Naive thymus-derived CD8-positive, alpha-beta T cell (primary cell): Measurements from ENCODE around the gene LTBR. TPM values are rescaled to one million over a fixed set of nuclear protein-coding genes. Genes with fewer than 3 reads are reported as not detected.
A peak's percentile ranks its signal among the peaks of the same experiment; 100 is the strongest.
"Not testable (repeated sequence)": the region's sequence is repeated elsewhere in the genome, so short reads cannot be mapped to it uniquely, and the experiment has no call there.

ENCODE experiments used
- ATAC-seq, 2 donors: fragments of 150-1000 bp; cut with Tn5 transposase in 1 of 2; sonication (Bioruptor Pico), chemical (Tn5 transposase) in 1 of 2; 1 replicate in 1 of 2; 2 replicates in 1 of 2; pipeline ENCODE4 v1.10.0; 2021; ENCODE audit warnings: mild to moderate bottlenecking in 2 of 2, moderate library complexity in 2 of 2
- POLR2A ChIA-PET: fragments of 350-600 bp; sonication (Branson Sonifier 250); formaldehyde crosslinking; loops from one replicate; lab custom pipeline; 2021; ENCODE audit warnings: antibody characterized with exemption; lab: Charles Lee
- DNase-seq, 10 donors: peaks; one replicate each; pipeline versions ENCODE4 v3.0.0 to v3.0.0-alpha.2; 2020 to 2022
- H3K27ac Mint-ChIP-seq, 10 donors: one replicate each; pipeline ENCODE4 v1.8.0; 2020 to 2022; ENCODE audit warnings: mild to moderate bottlenecking in 10 of 10, mixed read lengths in 10 of 10, moderate library complexity in 4 of 10, inconsistent platforms in 1 of 10
- H3K27me3 Mint-ChIP-seq, 5 donors: one replicate each; pipeline ENCODE4 v1.8.0; 2021 to 2022; ENCODE audit warnings: mixed read lengths in 5 of 5
- H3K36me3 Mint-ChIP-seq, 3 donors: one replicate each; pipeline ENCODE4 v1.8.0; 2020 to 2022; ENCODE audit warnings: mixed read lengths in 3 of 3, mild to moderate bottlenecking in 2 of 3, inconsistent platforms in 1 of 3
- H3K4me1 Mint-ChIP-seq, 4 donors: one replicate each; pipeline ENCODE4 v1.8.0; 2021 to 2022; ENCODE audit warnings: mixed read lengths in 4 of 4
- H3K4me3 Mint-ChIP-seq, 10 donors: one replicate each; pipeline ENCODE4 v1.8.0; 2020 to 2022; ENCODE audit warnings: mild to moderate bottlenecking in 10 of 10, mixed read lengths in 10 of 10, moderate library complexity in 6 of 10, inconsistent platforms in 1 of 10
- H3K9me3 Mint-ChIP-seq, 9 donors: one replicate each; pipeline ENCODE4 v1.8.0; 2020 to 2022; ENCODE audit warnings: mixed read lengths in 9 of 9, mild to moderate bottlenecking in 3 of 9, inconsistent platforms in 1 of 9, moderate library complexity in 1 of 9
- polyA plus RNA-seq, 3 donors: library from polyadenylated mRNA; unstranded; fragments of 300-500 nt; fragmentation: Illumina TruSeq; gene quantifications; one replicate each; pipeline ENCODE4 v1.2.3, GENCODE V29; 2021
- total RNA-seq, 8 experiments: library from RNA in 2 of 8; stranded (reverse) in 2 of 8; gene quantifications; one replicate each; pipeline ENCODE4 v1.2.3 and lab custom pipeline; 2021 to 2026

LTBR gene
- total RNA-seq (under 1 TPM; 0.91 to 0.93 TPM), polyA plus RNA-seq (under 1 TPM in 1 of 3 donors, not detected in 2; 0.23 TPM), total RNA-seq (lab: John Stamatoyannopoulos, UW) (0 to 0.59 (median 0.07) reads per million in 6 experiments)

DNA sequence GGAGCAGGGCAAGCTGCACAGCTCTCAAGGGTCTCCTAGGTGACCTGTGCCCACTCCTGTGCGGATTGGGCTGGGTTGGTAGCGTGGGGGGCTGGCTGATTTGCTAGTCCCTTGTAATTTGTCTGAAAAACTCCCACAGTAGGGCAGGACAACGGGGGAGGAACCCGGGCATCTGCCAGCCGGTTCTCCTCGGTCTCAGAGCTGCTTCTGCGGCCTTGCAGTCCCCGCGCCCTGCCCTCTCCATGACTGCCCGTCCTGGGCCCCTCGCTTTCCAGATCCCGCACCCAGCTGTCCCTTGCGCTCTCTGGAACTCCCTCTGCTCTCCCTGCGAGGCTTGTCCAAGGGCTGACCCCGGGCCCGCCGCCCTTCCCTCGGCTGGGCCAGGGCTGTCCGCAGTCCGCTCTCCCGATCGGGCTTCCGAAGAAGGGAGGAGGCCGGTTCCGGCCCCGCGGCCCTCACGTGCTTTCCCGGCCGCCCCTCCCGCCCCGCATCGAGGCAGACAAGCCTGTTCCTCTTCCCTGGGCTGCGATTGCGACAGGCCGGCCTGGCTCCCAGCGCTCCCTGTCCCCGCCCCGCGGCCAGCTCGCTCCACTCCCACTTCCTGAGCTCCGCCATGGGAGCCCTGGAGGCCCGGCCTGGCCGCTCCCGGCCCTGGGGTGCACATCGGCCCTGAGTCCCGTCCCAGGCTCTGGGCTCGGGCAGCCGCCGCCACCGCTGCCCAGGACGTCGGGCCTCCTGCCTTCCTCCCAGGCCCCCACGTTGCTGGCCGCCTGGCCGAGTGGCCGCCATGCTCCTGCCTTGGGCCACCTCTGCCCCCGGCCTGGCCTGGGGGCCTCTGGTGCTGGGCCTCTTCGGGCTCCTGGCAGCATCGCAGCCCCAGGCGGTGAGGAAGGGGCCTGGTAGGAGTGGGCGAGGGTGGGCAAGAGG lies at the start of gene LTBR:
TSS of gene LTBR (plus strand) at position 591 of the 927 bp plus-strand sequence. CDS start at position 788, 197 bp downstream.
- Mint-ChIP-seq H3K27ac (peak within 1 kb of the TSS in 5 of 10 donors; percentile 37 to 83 (median 71)), H3K27me3 (peaks cover 6 to 17% (median 9%) of the 10 kb centered on the region in 5 donors), H3K9me3 (no peaks in the 10 kb centered on the region), H3K36me3 (peaks cover 0 to 4% (median 0%) of the 10 kb centered on the region in 3 donors), H3K4me1 (peaks cover 6 to 13% (median 9%) of the 10 kb centered on the region in 4 donors), H3K4me3 (peak within 1 kb of the TSS; percentile 9 to 77 (median 52))
- peak; percentile 10 to 71 for ATAC-seq
- POLR2A ChIA-PET: interaction anchor here (2.7 kb wide), 1 partner anchor 49 kb away, joined by 12 read pairs; no protein-coding TSS in a partner anchor
- DNase-seq: peak in 2 of 10 donors; percentile 9 to 18

DNA sequence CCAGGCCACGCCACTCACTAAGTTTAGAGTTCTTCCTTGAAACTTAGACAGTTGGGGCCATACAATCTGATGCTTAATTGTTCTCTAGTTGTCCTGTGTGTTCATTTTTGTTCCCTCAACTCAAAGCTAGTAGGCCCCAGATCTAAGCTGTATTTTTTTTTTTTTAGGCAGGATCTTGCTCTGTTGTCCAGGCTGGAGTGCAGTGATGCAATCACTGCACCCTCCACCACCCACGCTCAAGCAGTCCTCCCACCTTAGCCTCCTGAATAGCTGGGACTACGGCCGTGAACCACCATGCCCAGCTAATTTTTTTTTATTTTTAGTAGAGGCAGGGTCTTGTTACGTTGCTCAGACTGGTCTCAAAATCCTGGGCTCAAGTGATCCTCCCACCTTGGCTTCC lies 49.6 kb upstream of the LTBR start:
- ATAC-seq (no peak), DNase-seq (no peak)
- Mint-ChIP-seq H3K27ac (peak overlapping the region in 3 of 10 donors; percentile 81 to 98 (median 93)), H3K4me1 (peaks cover 38 to 68% (median 55%) of the 10 kb centered on the region in 4 donors), H3K36me3 (peaks cover 0 to 52% (median 21%) of the 10 kb centered on the region in 3 donors), H3K9me3 (no peaks in the 10 kb centered on the region), H3K27me3 (peaks cover 0 to 3% (median 0%) of the 10 kb centered on the region in 5 donors), H3K4me3 (peak overlapping the region in 6 of 10 donors; percentile 39 to 90 (median 75))
- POLR2A ChIA-PET: interaction anchor here (0.8 to 17.3 kb wide), 16 partner anchors 9 to 223 kb away, joined by 3 to 358 read pairs (median 26); partner anchors contain the start of genes CD27, GAPDH, LTBR and TAPBPL

DNA sequence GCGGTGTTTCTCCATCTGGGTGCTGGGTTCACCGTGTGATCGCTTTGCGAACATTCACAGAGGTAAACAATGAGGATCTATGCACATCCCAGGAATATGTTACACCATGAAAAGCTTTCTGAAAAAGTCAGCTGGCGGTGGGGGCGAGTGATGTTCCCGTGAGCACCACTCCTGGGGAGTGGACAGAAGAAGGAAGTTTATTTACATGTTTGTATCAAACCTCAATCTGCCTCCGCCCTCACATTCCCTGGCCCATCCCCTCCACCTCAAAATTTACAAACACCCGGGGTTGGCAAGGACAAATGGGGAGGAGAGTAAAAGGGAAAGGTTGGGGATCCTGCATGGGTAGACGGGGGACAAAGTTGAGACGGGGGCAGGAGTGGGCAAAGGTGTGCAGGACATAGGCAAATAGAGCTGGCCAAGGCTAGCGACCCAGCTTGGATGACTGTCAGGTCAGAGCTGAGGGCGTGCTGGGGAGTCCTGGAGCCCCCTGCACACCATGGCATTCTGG lies 49.0 kb upstream of the LTBR start:
- H3K27me3 Mint-ChIP-seq: peaks cover 0 to 3% (median 0%) of the 10 kb centered on the region in 5 donors
- no peaks in the 10 kb centered on the region for H3K9me3 Mint-ChIP-seq
- DNase-seq (no peak), ATAC-seq (no peak)
- POLR2A ChIA-PET: interaction anchor here (0.8 to 17.3 kb wide), 21 partner anchors 9 to 222 kb away, joined by 3 to 358 read pairs (median 13); partner anchors contain the start of genes CD27, GAPDH, LTBR and MRPL51
- H3K4me3 Mint-ChIP-seq: no peak overlapping the region
- H3K27ac Mint-ChIP-seq: peak overlapping the region in 1 of 10 donors; percentile 81
- peaks cover 38 to 64% (median 55%) of the 10 kb centered on the region in 4 donors for H3K4me1 Mint-ChIP-seq
- peaks cover 0 to 48% (median 21%) of the 10 kb centered on the region in 3 donors for H3K36me3 Mint-ChIP-seq

DNA sequence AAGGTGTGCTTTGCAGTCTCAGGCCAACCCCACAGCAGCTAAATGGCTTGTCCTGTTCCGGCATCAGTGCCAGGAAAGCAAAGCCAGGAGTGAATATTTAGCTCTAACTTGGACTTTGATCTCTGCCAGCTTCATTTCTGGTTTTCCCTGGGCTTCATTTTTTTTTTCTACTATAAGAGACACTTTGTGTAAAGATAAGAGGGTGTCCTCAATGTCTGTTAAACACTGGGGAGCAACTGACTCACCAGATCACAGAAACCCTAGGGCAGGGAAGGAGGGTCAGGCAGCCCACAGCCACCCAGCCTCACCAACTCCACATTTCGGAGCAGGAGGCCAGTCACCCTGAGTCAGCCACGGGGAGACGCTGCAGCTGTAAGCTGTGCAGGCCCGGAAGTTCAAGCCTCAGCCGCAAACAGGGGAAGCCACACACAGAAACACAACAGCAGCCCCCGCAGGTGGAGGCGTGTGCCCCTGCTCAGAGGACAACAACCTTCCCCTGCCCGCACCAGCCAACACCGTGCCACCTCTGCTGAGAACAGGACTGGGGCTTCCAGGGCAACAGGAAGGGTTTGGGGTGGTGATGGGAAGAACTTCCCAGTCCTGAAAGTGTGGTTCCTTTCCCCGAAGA lies 48.4 kb upstream of the LTBR start:
- DNase-seq: peak; percentile 64 to 93 (median 80)
- Mint-ChIP-seq H3K4me1 (peaks cover 36 to 59% (median 52%) of the 10 kb centered on the region in 4 donors), H3K4me3 (no peak overlapping the region), H3K27me3 (peaks cover 0 to 3% (median 0%) of the 10 kb centered on the region in 5 donors), H3K36me3 (peaks cover 0 to 42% (median 19%) of the 10 kb centered on the region in 3 donors), H3K9me3 (no peaks in the 10 kb centered on the region), H3K27ac (peak overlapping the region in 1 of 10 donors; percentile 81)
- ATAC-seq: peak; percentile 74 to 80
- POLR2A ChIA-PET: interaction anchor here (0.8 to 17.3 kb wide), 23 partner anchors 9 to 270 kb away, joined by 3 to 358 read pairs (median 12); partner anchors contain the start of genes CD27, GAPDH, LTBR and MRPL51

DNA sequence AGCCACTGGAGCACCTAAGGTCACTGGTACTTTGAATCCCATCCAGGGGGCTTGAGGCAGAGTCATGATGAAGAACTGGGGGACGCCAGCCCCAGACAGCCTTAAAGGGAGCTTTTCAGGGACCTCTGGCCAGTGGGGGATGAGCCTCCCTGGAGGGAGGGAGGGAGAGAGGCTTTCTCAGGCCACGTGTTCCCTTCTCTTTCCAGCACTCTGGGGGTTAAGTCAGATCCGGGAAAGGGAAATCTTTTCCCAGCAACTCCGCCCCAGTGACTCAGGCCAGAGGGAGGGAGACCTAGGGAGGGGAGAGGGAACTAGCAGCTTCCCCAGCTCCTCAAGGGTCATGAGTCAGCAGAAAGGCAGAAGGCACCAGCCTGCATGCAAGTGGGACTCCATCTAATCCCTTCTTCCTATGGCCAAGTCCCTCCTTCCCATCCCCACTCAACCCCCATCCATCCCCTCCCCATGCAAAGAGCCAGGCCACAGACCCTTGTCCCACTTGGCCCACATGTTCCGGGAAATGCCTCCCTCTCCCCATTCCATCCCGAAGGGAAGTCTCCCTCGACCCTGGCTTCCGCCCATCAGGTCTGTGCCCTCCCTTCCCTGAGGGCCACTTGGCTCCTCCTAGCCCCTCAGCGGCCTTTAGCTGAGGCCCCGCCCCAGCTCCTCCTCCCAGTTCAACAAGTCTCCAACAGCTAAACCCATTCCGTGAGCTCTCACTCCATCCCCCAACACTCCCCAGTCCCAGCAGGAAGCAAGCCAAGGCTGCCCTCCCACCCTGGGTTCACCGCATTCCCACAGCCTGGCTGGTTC lies 47.7 kb upstream of the LTBR start:
- Mint-ChIP-seq H3K4me1 (peaks cover 35 to 52% (median 48%) of the 10 kb centered on the region in 4 donors), H3K9me3 (no peaks in the 10 kb centered on the region), H3K4me3 (no peak overlapping the region), H3K36me3 (peaks cover 0 to 37% (median 14%) of the 10 kb centered on the region in 3 donors), H3K27ac (peak overlapping the region in 1 of 10 donors; percentile 81), H3K27me3 (peaks cover 0 to 2% (median 0%) of the 10 kb centered on the region in 5 donors)
- POLR2A ChIA-PET: interaction anchor here (0.6 to 17.3 kb wide), 21 partner anchors 10 to 353 kb away, joined by 3 to 358 read pairs (median 8); partner anchors contain the start of genes CD27, MRPL51, TAPBPL and VAMP1
- DNase-seq (peak in 6 of 10 donors; percentile 19 to 46 (median 33)), ATAC-seq (peak; percentile 18 to 21)

DNA sequence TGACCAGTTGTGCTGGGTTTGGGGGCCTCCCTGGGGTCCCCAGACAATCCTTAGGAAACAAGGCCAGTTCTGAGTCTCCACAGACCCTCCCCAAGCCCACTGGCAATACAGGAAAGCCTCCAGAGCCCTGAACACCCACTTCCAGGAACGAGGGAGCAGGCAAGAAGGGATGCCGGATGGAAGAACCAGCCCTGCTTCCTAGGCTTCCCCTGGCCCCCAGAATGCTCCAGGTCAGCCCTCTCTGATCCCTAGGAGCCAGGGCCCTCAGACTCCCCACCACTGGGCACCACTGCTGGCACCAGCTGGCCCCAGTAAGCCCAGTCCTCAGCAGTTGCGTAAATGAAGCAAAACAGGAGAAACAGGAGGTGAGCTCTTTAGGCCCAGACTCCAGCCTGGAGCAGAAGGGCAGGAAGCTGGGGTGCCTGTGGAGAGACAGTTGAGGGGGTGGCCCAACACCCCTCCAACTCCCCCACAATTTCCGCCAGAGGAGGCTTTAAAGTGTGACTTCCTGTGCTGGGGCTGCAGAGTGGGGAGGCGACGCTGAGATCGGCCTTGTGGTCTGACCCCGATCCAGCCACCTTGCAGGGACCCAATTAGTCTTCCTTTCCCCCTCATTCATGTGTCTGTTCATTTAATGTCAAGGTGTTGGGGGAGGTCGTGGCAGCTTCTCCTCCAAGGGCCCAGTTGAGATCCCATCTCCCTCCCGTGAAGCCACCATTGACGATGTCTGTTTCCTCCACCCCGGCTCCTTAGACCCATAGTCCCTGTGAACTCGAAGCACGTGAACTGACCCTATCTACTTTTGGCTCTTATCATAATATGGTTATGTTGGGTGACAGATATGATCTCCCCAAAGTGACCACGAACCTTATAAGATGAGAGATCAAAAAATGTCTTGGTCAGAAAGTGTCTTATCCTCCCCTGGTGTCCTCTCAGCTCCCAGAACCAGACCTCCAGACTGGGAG lies 46.8 kb upstream of the LTBR start:
- Mint-ChIP-seq H3K4me3 (no peak overlapping the region), H3K27me3 (no peaks in the 10 kb centered on the region), H3K36me3 (peaks cover 0 to 28% (median 11%) of the 10 kb centered on the region in 3 donors), H3K4me1 (peaks cover 37 to 53% (median 49%) of the 10 kb centered on the region in 4 donors), H3K27ac (no peak overlapping the region), H3K9me3 (no peaks in the 10 kb centered on the region)
- DNase-seq (peak; percentile 40 to 79 (median 64)), ATAC-seq (peak; percentile 36 to 54)
- POLR2A ChIA-PET: interaction anchor here (0.6 to 17.3 kb wide), 18 partner anchors 9 to 352 kb away, joined by 3 to 358 read pairs (median 17); partner anchors contain the start of genes CD27, MRPL51, TAPBPL and VAMP1

DNA sequence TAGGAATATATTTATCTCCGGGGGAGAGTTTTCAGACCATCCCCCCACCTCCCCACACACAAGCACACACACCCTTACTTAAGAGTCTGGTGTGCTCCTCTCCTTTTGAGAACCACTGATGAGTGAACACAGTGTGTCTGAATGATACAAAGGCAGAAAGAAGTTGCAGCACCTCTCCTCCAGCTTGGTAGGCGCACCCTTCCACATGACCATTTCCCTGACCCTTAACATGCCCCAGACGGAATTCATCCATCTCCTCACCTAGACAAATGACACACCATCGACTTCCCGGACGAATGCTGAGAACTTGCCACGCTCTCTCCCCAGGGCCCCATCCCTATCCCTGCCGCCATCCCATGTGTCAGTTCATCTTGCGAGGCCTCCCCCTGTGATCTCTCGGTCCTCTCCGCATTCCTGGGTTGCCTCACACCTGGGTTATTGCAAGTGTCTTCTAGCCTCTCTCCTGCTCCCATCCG lies 46.0 kb upstream of the LTBR start:
- Mint-ChIP-seq H3K27ac (no peak overlapping the region), H3K9me3 (no peaks in the 10 kb centered on the region), H3K4me1 (peaks cover 36 to 53% (median 49%) of the 10 kb centered on the region in 4 donors), H3K27me3 (no peaks in the 10 kb centered on the region), H3K36me3 (peaks cover 0 to 20% (median 8%) of the 10 kb centered on the region in 3 donors), H3K4me3 (no peak overlapping the region)
- ATAC-seq (no peak), DNase-seq (peak in 1 of 10 donors; percentile 41)
- POLR2A ChIA-PET: interaction anchor here (0.8 to 17.3 kb wide), 7 partner anchors 8 to 155 kb away, joined by 5 to 358 read pairs (median 31); partner anchors contain the start of gene MRPL51

DNA sequence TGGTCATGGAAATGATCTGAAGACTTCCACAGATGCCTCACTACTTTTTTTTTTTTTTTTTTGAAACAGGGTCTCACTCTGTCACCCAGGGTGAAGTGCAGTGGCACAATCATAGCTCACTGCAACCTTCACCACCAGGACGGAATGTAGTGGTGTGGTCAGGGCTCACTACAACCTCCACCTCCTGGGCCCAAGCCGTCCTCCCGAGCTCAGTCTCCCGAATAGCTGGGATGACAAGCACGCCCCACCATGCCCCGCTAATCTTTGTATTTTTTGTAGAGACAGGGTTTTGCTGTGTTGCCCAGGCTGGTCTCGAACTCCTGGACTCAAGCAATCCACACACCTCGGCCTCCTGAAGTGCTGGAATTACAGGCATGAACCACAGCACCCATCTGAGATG lies 45.4 kb upstream of the LTBR start:
- ATAC-seq, H3K27ac Mint-ChIP-seq, DNase-seq, H3K27me3 Mint-ChIP-seq, H3K9me3 Mint-ChIP-seq, H3K4me3 Mint-ChIP-seq: not testable (repeated sequence)
- Mint-ChIP-seq H3K4me1 (peaks cover 34 to 53% (median 49%) of the 10 kb centered on the region in 4 donors), H3K36me3 (peaks cover 0 to 15% (median 5%) of the 10 kb centered on the region in 3 donors)
- POLR2A ChIA-PET: interaction anchor here (0.8 to 17.3 kb wide), 11 partner anchors 8 to 197 kb away, joined by 3 to 358 read pairs (median 9); partner anchors contain the start of genes MRPL51, TAPBPL and VAMP1

DNA sequence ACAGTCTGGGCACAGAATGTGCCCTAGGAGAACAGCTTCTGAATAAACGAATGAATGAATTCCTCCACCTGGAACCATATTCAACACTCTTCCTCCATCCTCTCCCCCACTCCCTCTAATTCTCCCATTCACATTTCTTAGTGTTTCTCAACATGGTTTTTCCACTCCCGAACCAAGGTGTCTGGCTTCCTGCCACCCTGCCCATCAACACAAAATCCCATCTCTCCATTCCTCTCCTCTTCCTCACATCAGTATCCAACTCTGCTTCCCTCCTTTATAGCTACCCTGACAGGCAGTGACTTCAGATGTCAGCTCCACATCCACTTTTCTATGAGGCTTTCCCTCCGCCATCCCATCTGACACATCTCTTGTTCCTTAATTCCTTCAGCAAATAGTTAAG lies 45.0 kb upstream of the LTBR start:
- Mint-ChIP-seq H3K4me3 (no peak overlapping the region), H3K4me1 (peaks cover 32 to 53% (median 49%) of the 10 kb centered on the region in 4 donors), H3K27ac (no peak overlapping the region), H3K36me3 (peaks cover 0 to 11% (median 1%) of the 10 kb centered on the region in 3 donors), H3K9me3 (no peaks in the 10 kb centered on the region), H3K27me3 (no peaks in the 10 kb centered on the region)
- DNase-seq (no peak), ATAC-seq (no peak)
- POLR2A ChIA-PET: interaction anchor here (0.7 to 17.3 kb wide), 13 partner anchors 12 to 197 kb away, joined by 3 to 358 read pairs (median 5); partner anchors contain the start of genes CD27, MRPL51, TAPBPL and VAMP1
